ENCODE data around the gene MYH7B.
A peak's percentile ranks its signal among the peaks of the same experiment; 100 is the strongest.

The MYH7B gene

GRCh38 chr20:34994509-34995131, 39.0 kb downstream of the MYH7B start:
- no peak for DNase-seq

GRCh38 chr20:34995192-34995591, 39.5 kb downstream of the MYH7B start:
- no peak for DNase-seq

GRCh38 chr20:34995696-34996095, 40.0 kb downstream of the MYH7B start:
- DNase-seq: no peak

- DNase-seq: no peak
Measured at GRCh38 chr20:34996243-34997028, 40.8 kb downstream of the MYH7B start.

- no peak for DNase-seq
Measured at GRCh38 chr20:34997131-34997561, 41.5 kb downstream of the MYH7B start.

GRCh38 chr20:34997774-34998173, 42.1 kb downstream of the MYH7B start:
- no peak for DNase-seq

- peak; percentile 81 for DNase-seq
Measured at GRCh38 chr20:34998331-34998950, 42.8 kb downstream of the MYH7B start.

- no peak for DNase-seq
Measured at GRCh38 chr20:34999021-34999451, 43.4 kb downstream of the MYH7B start.

GRCh38 chr20:34999782-35000181, 44.1 kb downstream of the MYH7B start:
- DNase-seq: no peak

- DNase-seq: no peak
Measured at GRCh38 chr20:35000311-35000921, 44.7 kb downstream of the MYH7B start.

GRCh38 chr20:35000922-35001595, 45.4 kb downstream of the MYH7B start:
- no peak for DNase-seq

GRCh38 chr20:35001596-35002362, 46.1 kb downstream of the MYH7B start:
- no peak for DNase-seq

GRCh38 chr20:35002426-35003210, 47.0 kb downstream of the MYH7B start:
- DNase-seq: no peak

- no peak for DNase-seq
Measured at GRCh38 chr20:35003211-35004031, 47.8 kb downstream of the MYH7B start.

- no peak for DNase-seq
Measured at GRCh38 chr20:35004051-35004725, 48.5 kb downstream of the MYH7B start.

GRCh38 chr20:35004749-35005462, 49.2 kb downstream of the MYH7B start:
- DNase-seq: no peak

Measured in islet precursor cell (in vitro differentiated cells).